Activated T-cell treated with anti-CD3 and anti-CD28 coated beads, Interleukin-2, amount 50 U/mL, for 48 hours (primary cell): ENCODE measurements around the gene CCDC74B.
"Not testable (repeated sequence)": the region's sequence is repeated elsewhere in the genome, so short reads cannot be mapped to it uniquely, and the experiment has no call there.

ENCODE experiments used
- DNase-seq, 2 experiments: peaks; one replicate each; pipeline ENCODE4 v3.0.0-alpha.2; 2020

Gene CCDC74B

DNA sequence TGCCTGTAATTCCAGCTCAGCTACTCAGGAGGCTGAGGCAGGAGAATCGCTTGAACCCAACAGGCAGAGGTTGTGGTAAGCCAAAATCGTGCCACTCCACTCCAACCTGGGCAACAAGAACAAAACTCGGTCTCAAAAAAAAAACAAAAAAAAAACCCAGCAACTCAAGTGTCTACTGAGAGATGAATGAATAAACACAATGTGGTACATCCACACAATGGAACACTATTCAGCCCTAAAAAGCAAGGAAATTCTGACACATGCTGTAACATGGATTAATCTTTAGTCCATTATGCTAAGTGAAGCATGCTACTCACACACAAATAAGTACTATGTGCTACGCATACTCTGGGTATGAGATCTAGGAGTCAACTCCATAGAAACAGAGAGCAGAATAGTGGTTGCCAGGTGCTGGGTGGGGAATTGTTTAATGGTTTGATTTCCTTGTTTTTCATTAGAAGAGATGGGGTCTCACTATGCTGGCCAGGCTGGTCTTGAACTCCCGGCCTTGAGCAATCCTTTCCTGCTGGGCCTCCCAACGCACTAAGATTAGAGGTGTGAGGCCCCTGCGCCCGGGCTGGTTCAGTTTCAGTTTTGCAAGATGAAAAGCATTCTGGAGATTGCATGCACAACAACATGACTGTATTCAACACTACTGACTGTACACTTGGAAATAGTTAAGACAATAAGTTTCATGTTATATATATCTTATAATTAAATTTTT is 20.5 kb upstream of the CCDC74B start:
- no peak for DNase-seq

GRCh38 chr2:130162968-130163367 is 18.1 kb upstream of the CCDC74B start:
- no peak for DNase-seq

- DNase-seq, result not testable (repeated sequence)
Measured at GRCh38 chr2:130162486-130162885, 17.6 kb upstream of the CCDC74B start.

GRCh38 chr2:130160838-130161705 is 16.2 kb upstream of the CCDC74B start:
- not testable (repeated sequence) for DNase-seq

- DNase-seq, result no peak
Measured at GRCh38 chr2:130160131-130160530, 15.2 kb upstream of the CCDC74B start.

- DNase-seq, result not testable (repeated sequence)
Measured at GRCh38 chr2:130159376-130159775, 14.5 kb upstream of the CCDC74B start.

GRCh38 chr2:130158631-130159030 is 13.7 kb upstream of the CCDC74B start:
- no peak for DNase-seq

DNA sequence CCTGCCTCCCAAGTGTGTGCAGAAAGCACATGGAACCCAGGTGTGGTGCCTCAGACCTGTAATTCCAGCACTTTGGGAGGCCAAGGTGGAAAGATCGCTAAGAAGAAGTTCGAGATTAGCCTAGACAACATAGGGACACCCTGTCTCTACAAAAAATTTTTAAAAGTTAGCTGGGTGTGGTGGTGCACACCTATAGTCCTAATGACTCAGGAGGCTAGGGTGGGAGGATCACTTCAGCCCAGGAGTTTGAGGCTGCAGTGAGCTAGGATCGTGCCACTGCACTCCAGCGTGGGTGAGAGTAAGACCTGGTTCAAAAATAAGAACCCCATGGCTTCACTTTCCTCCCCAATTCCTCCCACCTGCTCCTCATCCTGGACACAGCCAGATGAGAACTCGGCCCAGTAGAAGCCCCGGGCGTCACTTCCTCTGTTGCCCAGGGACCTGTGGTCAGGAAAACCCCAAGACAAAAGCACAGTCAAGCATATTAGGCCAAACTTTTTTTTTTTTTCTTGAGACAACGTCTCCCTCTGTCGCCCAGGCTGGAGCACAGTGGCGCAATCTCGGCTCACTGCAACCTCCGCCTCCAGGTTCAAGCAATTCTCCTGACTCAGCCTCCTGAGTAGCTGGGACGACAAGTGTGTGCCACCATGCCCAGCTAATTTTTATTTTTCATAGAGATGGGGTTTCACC is 13.1 kb upstream of the CCDC74B start:
- DNase-seq, result not testable (repeated sequence)

DNA sequence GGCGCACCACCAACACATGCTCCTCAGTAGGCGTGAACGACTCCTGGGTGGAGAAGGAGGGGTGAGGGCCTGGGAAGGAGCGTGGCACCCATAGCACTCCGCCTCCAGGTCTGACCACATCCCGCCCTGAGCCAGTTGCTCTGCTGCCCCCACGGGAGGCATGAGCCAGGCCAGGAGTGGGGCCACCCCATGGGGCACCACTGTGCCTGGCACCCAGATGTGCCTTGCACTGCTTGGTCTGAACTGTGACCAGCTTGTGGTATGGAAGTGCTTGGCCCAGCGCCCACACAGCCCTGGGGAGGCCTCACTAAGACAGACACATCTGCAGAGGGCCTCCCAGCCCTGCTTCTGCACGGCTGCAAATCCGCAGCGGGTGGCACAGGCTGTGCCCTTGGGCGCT is 12.4 kb upstream of the CCDC74B start:
- not testable (repeated sequence) for DNase-seq

GRCh38 chr2:130156624-130157004 is 11.7 kb upstream of the CCDC74B start:
- no peak for DNase-seq

DNA sequence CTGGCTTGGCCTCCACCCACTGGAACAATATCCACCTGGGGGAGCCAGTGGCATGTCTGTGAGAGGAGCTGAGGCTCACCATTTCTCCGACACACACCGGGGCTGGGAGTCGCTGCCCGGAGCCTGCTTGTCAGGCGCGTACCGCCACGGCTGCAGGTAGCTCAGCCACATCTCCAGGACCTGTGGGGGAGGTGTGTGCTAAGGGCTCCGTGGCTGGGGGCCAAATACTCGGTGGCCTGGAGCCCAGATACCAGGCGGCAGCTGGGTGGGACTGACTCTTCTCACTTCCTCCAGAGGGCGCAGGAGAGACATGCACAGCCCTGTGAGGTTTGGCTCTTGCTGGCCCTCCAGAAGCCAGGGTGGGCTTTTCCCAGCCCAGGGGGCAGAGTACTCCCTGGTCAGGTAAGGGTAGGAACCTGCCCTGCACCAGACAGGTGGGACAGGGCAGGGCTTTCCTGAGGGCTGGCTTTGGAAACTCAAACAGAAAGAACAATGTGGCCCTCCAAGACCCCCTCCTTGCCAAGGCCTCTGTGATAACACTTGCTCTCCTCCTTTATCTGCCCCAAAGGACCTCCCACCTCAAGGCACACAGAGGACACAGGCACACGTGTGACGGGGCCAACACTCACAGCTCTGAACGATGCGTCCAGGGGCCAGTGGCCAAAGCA is 11.2 kb upstream of the CCDC74B start:
- not testable (repeated sequence) for DNase-seq

DNA sequence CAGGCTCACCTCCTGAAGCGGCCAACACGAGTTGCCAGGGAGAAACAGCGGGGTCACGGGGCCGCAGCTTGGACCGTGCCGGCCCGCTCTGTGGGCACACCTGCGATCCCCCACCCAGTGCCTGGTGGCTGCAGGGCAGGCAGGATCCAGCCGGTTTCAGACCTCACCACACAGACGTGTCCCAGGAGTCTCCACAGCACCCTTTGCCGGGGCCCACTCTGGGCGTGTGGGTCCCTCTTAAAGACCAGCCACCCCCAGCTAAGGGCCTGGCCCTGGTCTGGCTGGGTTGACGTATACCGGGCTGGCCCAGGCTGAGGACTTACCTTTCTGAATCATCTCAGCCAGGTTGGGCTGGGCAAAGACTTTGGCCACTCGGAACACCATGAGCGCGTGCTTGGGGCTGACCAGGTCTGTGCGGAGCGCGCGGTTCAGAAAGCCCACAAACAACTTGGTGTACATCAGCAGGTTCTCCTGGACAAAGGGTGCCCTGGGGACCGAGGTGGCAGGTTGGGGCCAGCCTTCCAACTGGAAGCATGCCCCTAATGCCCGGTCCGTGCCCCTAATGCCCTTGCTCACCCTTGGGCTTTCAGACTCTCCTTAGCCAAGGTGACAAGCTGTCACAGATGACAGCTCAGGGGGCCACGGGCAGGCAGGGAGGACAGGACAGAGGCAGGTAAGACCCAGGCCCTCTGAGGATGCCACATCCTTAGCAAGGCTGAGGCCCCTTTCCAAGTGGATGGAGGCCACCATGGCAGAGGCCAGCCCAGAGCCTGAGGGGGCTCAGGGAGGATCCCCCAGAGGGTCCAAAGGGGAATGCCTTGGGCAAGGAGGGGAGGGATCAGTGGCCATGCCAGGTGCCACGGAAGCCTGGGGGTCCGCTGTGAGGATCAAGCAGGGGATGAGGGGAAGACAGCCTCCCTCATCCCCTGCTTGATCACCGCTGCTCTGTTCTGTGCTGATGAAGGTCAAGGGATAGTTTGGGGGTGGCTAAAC is 10.2 kb upstream of the CCDC74B start:
- DNase-seq, result no peak

DNA sequence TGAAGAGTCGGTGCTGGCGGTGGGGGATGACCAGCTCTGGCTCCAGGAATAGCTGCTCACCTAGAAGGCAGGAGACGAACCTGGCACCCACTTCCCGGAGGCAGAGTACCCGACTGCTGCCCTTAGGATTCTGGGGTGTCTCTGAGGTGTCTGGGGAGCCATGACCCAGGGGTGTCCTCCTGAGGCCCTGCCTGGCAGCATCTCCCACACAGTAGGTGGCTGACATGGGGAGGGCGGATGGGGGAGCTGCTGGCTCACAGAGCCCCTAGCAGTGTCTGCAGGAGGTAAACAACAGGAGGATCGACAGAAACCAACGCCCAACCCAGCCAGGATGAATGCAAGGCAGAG is 9.5 kb upstream of the CCDC74B start:
- not testable (repeated sequence) for DNase-seq

GRCh38 chr2:130153721-130154422 is 9.0 kb upstream of the CCDC74B start:
- not testable (repeated sequence) for DNase-seq

GRCh38 chr2:130152816-130153595 is 8.1 kb upstream of the CCDC74B start:
- no peak for DNase-seq

DNA sequence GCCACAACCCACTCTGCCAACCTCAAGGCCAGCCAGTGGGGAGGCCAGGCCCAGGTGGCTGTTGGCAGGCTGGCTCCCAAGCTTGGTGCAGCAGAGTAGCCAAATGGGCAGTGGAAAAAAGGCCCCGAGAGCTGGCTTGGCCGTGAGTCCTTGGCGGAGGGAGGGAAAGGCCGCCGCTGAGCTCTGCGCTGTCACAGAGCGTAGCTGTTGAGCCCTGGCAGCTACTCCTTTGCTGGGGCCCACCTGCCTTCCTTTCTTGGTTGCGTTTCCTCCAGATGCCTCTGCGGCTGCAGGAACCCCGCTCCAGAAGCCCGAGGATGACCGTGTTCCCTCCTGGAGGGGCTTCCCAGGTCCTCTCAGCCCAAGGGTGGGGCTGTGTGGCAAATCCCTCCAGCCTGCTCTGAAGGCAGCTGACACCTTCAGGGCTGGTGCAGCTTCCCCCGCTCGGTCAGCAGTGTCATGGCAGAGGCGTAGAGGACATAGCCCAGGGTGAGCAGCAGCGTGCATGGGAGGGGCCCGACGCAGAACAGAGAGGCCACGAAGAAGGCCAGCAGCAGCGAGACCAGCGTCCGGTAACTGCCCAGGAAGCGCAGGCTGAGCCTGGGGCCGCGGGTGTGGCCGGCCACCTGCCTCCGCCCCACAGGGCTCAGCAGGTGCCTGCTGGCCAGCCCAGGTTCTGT is 7.4 kb upstream of the CCDC74B start:
- DNase-seq, result not testable (repeated sequence)

- peak in 1 of 2 experiments; percentile 13 for DNase-seq
Measured at GRCh38 chr2:130151145-130151512, 6.2 kb upstream of the CCDC74B start.

DNA sequence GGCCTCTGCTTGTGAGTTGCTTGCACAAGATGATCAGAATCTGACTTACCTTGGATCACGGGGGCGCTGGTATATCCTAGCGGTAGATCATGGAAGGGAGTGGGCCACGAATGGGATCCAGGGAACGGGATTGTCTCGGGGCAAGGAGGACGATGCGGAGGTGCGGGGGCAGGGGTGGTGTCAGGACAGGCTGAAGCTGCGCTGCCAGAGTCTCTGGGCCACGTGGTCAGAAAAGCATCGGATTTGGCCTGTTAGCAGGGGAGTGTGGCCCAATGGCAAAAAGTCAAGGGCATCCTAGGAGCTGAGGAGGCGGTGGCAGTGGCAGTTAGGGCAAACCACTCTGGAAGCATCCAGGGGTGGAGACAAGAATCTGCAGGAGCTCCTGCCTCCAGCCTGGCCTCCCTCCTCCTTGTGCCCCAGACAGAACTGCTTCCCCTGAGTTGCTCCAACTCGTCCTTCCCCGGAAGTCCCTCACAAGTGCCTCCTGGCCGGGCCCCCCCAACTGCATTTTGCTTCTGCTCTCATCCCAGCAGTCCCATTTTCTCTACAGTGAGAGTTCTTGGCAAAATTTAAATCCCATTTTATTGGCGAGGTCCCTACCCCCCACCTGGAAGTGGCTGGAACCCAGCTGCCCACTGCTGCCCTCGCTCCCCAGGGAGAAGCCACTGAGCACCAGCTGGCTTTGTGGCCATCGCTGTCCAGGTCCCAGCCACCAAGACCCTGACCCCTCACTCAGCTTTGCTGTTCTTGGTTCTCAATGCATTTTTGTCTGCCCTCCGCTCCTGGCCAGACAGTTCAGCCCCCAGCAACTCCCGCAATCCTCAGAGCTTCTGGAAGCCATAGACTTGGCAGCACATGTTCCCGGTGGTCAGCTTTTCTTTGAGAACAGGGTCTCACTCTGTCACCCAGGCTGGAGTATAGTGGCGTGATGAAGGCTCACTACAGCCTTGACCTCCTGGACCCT is 5.6 kb upstream of the CCDC74B start:
- no peak for DNase-seq
